ENCODE results near the gene PRSS27.
"Not testable (repeated sequence)": the region's sequence is repeated elsewhere in the genome, so short reads cannot be mapped to it uniquely, and the experiment has no call there.

Gene PRSS27

GRCh38 chr16:2721634-2722173 lies 1.7 kb upstream of the PRSS27 start:
- DNase-seq, result not testable (repeated sequence)

GRCh38 chr16:2720719-2721633 lies 952 bp upstream of the PRSS27 start:
- peak; percentile 30 to 89 for DNase-seq

DNA sequence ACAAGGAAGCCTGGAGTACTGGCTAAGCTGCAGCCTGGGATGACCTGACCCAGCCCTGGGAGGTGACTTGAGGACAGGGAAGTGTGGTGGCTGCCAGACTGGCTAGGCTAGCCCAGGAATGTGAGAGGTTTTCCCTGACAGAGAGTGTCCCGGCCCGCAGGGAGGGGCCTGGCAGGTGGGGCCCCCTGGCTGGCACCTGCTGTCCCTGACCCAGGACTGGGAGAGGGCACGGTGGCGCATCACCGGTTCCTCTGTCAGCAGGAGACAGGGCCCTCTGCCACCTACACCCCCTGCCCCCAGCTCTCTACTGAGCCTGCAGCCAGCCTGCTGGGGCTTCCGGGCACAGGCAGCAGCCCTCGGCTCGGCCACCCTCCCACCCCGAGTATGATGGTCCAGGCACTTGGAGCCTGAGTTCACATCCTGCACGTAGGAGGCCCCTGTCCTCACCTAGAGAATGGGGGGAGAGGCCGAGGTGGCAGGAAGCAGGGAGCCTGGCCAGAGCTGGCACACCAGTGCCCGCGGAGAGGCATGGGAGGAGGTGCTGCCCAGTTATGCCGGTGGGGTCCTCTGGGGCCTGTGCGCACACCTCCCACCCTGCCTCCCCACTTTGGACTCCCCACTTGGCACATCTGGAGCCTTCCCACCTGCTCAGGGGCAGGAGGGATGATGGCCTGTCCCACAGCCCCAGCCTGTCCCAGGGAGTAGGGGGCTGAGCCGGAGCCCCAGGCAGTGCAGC lies 528 bp downstream of the PRSS27 start:
- DNase-seq, result no peak

DNA sequence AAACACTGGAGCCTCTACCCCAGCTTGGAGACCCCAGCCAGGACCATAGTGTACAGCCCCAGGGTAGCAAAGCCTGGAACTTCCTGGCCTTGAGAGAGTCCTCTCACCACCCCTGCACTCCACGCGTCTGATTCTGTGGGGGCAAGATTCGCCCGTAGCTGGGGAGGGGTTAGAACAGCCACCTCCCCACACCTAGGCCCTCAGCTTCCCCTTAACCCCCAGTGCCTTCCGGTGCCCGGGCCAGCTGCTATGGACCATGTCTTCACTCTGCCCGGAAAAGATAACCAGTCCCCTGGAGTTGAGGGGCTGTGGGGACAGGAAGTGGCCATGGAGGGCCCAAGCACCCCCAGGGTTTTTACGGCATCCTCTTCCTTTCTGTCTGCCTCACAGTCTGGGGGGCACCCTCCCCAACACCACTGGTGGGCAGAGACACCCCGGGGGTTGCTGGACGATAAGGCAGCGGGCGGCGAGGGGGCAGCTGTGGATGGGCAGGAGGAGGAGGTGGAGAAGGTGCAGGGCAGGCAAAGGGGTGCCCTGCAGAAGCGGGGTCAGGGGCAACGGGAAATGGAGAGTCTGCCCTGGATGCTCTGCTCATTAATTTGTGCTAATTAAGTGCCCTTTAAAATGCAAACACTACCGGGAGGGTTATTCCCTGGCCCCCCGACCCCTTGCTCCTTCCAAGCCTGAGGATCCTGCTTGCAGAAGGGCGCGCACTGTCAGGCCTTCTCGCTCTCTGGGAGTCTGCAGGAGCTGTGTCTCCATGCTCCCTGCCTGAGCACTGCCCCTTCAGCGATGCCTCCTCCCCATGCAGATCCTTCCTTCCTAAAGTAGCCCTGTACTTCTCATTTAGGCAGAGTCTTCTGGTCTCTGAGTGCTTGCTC lies 2.4 kb downstream of the PRSS27 start:
- DNase-seq, result no peak

GRCh38 chr16:2716948-2717347 lies 3.1 kb downstream of the PRSS27 start:
- DNase-seq, result no peak

DNA sequence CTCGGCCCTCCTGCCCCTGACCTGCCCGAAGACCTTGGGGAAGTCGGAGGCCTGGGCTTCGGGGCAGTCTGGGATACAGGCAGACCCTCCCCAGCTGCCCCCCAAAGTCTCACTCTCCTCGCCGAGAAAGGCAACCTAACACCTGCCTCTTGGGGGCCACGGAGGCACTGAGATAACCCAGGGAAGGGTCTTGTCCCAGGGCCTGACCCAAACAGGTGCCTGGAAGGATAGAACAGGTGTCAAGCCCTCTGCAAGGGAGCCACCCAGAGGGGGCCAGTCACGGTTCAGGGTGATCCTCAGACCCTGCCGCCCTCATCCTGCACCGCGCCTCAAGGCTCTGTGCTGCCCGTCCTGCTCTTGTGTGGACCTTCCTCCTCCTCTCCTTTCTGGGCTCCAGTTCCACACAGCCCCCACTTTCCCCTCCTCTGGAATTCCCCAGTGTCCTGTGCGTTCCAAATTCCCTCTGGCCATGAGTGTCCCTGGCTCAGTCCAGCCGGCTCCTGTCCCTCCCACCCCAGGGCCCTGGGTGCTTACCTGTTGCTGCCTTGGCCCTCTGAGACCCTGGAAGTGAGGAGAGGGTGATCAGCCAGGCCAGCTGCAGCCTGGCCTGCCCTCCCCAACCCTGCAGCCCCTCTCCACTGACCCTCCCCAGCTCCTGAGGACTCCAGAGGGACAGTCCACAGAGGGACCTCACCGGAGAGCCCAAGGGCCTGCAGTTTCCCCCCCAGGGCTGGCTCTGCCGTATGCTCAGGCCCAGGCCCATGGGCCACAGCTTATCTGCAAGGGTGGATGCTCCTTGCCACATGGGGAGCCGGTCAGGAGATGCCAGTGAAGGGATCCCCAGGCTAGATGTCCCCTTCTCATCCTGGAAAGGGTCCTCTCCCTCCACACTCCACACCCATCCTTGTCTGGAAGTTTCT lies 3.8 kb downstream of the PRSS27 start:
- no peak for DNase-seq

GRCh38 chr16:2715519-2715918 lies 4.5 kb downstream of the PRSS27 start:
- DNase-seq, result no peak

DNA sequence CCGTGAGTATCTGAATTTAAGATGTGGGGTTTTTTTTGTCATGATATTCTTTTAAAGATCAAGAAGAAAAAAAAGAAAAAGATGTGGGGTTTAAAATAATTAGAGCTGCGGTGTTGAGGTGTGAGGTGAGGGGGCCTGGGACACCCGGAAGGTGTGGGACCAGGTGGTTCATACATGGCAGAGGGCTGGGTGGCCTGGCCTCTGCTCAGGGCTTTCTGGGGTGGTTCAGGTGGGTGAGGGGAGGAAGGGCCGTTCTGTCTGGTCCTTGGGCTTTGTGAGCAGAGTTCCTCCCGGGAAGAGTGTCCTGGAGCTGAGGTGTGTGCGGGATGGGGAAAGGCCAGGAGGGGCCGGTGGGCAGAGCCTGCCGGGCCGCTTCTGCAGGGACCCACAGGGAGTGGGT lies 5.0 kb downstream of the PRSS27 start:
- no peak for DNase-seq

- DNase-seq, result no peak
Measured at GRCh38 chr16:2713985-2714774, 5.8 kb downstream of the PRSS27 start.

DNA sequence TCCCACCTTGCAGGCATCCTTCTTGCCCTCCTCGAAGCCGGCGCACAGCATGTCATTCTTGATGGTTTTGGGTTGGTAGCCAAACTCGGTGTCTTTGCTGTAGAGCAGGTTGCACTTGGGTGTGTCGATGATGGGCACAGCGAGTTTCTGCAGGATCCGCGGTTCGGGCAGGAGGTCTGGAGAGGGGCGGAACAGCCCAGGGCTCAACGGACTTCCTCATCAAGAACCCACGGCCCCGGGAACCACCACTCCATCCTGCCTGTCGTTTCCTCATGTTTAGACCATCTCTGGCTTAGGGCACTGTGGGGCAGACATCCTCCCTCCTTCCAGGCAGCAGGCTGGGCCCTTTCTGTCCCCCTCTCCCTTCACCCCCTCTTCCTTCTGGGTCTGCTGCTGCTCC lies 6.5 kb downstream of the PRSS27 start:
- no peak for DNase-seq

GRCh38 chr16:2712546-2712945 lies 7.5 kb downstream of the PRSS27 start:
- no peak for DNase-seq

GRCh38 chr16:2712063-2712441 lies 8.0 kb downstream of the PRSS27 start:
- no peak for DNase-seq

DNA sequence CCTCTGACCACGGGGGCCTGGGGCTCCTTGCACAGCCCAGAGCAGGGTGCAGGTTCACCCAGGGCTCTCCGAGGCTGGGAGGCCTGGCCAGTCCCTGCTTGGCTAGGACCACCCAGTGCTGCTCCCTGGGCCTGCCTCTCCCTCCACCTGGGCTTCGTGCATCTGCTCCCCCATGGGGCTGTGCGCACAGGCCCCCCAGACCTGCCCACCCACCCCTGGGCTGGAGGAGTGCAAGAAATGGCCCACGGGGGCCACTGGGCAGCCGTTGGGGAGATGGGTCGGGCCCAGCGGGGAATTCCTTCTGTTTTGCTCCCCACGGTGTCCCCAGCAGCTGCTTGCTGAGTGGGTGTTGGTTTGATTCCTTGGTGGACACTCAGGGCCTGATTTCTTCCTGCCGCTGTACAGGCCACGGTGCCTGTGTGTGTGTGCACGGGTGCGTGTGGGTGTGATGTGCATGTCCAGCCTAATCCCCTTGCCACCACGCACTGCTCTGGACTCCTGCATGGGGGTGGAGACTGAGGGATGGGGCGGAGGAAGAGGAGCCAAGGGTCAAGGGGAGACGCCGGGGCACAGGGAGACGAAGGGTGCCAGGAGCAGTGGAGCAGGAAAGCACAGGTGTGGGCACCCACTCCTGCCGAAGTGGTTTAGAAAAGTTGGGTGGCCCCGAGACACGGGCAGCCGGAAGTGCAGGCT lies 8.5 kb downstream of the PRSS27 start:
- DNase-seq, result no peak

DNA sequence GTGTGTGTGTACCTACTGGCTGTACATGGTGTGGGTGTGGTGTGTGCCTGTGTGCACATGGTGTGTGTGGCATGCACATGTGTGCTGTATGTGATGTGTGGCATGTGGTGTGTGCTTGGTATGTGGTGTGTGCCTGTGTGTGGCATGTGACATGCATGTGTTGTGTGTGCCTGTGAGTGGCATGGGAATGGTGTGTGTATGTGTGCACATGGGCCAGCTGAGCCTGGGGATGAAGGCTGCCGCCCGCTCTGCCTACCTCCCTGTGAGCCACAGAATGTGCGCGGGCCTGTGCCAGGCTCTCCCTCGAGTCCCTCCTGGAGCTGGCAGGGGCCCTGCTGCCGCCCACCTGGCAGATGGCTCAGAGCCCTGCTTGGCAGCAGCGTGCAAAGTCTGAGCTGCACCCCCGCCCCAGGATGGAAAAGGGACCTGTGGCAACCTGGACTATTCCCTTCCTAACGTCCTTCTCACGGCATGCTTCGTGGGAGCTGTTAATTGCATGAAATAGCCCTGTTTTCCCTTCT lies 9.3 kb downstream of the PRSS27 start:
- DNase-seq, result no peak

DNA sequence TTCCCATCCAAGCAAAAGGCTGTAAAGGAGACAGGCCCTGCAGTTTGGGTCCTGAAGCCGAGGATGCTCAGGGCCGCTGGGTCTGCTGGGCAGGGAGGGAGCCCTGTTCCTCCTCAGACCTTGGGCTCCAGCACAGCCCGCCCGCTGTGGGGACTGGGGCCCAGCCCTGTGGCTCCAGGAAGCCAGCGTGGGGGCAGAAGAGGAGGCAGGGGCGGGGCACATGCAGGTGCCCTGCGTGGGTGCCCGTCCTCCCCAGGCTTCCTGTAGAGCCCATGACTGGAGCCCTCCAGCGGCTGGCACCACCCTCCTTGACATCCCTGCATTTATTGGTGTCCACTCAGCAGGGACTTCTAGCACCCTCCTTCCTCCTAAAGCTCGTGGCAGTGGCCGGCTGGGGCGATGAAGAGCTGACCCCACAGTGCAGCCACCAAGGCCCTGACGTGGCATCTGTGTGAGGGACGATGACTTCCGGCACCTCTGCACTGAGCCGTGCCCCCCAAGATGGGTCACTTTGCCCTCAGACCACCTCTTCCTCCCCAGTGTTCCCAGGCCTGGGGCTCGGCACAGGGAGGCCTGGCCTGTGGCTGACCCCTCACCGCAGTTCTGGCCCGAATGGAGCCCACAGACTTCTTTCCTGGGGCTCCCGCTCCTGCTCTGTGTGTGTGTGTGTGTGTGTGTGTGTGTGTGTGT lies 9.9 kb downstream of the PRSS27 start:
- no peak for DNase-seq

DNA sequence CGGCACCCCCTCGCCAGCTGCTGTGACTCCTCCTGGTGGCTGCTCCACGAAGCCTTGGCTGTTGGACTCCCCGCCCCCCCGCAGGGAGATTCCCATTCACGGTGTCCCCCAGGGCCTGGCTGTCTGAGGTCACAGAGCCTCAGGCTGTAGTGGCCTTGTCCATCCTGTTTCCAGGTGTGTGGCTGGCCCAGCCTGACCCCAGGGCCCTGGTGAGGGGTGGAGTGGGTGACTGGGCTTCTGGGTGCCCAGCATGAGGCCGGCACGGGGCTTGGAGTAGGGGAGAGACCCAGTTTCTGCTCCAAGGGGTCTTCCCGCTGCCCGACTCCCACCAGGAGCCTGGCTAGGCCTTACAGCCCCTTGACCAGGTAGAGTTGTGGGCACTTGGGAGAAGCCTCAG lies 10.4 kb downstream of the PRSS27 start:
- no peak for DNase-seq

DNA sequence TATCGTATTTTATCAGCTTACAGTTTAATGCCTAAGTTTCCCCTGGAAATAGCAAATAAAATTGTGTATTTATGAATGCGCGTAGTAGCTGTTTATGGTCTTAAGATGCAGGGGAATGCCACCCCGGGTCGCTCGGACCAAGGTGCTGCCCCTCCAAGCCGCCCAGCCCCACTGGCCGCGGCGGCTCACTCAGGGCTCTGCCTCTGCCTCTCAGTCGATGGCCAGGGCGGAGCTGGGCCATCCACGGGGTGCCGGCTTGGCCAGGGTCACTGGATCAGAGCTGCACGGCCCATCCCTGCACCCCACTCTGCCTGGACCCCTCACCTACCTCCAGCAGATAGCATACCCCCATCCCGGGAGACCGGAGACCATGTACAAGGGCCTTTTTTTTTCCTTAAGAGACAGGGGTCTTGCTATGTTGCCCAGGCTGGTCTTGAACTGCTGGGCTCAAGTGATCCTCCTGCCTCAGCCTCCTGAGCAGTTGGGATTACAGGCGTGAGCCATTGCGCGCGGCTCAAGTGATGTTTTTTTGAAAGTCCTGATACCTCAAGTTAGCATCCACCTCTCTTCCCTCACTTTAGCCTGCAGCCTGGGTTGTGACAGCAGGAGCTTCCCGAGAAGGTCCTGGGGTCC lies 11.0 kb downstream of the PRSS27 start:
- DNase-seq, result no peak

GRCh38 chr16:2708290-2708639 lies 11.8 kb downstream of the PRSS27 start:
- DNase-seq, result no peak
